Panc1 (cell line): ENCODE results near the gene MST1.

Source experiments
- POLR2AphosphoS5 ChIP-seq: IDR thresholded peaks from 2 replicates; pipeline ENCODE4 v1.6.1; 2012; ENCODE audit warnings: mild to moderate bottlenecking, low read depth, low read length, moderate library complexity
- SIN3A ChIP-seq: IDR thresholded peaks from 2 replicates; pipeline ENCODE4 v1.6.1; 2012; ENCODE audit warnings: low read depth, mild to moderate bottlenecking, low read length, moderate library complexity, borderline replicate concordance; ENCODE audit not compliant: insufficient read depth
- TF ChIP-seq, protein P1 (sequence below): fragments of 450-650 bp; IDR thresholded peaks from 2 replicates; pipeline ENCODE4 v1.5.1; 2017; ENCODE audit warnings: mild to moderate bottlenecking
- TF ChIP-seq, protein P2 (sequence below), 2 experiments: IDR thresholded peaks; 2 replicates each; pipeline ENCODE4 v1.6.1; 2011 to 2012; ENCODE audit warnings: low read depth in 2 of 2, control low read depth in 1 of 2, low read length in 1 of 2, mild to moderate bottlenecking in 1 of 2, moderate library complexity in 1 of 2; ENCODE audit not compliant: insufficient read depth in 1 of 2

DNA sequence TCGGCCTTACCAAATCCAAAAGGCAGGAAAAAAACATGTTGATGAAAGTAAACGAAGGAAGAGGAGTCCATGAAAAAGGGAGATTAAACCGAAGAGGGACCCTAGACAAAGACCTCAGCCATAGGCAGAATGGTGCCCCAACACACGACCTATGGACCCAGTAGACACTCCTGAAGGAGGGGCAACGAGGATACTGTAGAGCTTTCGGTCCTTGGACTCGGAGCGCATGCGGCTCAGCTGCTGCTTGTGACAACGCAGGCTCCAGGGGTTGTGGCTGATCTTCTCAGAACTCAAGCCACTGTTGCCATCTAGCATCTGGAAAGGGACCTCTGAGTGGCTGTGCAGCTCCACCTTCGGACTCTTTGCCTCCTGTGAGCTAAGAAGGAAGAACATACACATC, 43.3 kb upstream of the MST1 start:
- TF ChIP-seq, protein P1, sequence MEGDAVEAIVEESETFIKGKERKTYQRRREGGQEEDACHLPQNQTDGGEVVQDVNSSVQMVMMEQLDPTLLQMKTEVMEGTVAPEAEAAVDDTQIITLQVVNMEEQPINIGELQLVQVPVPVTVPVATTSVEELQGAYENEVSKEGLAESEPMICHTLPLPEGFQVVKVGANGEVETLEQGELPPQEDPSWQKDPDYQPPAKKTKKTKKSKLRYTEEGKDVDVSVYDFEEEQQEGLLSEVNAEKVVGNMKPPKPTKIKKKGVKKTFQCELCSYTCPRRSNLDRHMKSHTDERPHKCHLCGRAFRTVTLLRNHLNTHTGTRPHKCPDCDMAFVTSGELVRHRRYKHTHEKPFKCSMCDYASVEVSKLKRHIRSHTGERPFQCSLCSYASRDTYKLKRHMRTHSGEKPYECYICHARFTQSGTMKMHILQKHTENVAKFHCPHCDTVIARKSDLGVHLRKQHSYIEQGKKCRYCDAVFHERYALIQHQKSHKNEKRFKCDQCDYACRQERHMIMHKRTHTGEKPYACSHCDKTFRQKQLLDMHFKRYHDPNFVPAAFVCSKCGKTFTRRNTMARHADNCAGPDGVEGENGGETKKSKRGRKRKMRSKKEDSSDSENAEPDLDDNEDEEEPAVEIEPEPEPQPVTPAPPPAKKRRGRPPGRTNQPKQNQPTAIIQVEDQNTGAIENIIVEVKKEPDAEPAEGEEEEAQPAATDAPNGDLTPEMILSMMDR, result no peak
- TF ChIP-seq POLR2AphosphoS5 (no peak), SIN3A (no peak)
- TF ChIP-seq, protein P2, sequence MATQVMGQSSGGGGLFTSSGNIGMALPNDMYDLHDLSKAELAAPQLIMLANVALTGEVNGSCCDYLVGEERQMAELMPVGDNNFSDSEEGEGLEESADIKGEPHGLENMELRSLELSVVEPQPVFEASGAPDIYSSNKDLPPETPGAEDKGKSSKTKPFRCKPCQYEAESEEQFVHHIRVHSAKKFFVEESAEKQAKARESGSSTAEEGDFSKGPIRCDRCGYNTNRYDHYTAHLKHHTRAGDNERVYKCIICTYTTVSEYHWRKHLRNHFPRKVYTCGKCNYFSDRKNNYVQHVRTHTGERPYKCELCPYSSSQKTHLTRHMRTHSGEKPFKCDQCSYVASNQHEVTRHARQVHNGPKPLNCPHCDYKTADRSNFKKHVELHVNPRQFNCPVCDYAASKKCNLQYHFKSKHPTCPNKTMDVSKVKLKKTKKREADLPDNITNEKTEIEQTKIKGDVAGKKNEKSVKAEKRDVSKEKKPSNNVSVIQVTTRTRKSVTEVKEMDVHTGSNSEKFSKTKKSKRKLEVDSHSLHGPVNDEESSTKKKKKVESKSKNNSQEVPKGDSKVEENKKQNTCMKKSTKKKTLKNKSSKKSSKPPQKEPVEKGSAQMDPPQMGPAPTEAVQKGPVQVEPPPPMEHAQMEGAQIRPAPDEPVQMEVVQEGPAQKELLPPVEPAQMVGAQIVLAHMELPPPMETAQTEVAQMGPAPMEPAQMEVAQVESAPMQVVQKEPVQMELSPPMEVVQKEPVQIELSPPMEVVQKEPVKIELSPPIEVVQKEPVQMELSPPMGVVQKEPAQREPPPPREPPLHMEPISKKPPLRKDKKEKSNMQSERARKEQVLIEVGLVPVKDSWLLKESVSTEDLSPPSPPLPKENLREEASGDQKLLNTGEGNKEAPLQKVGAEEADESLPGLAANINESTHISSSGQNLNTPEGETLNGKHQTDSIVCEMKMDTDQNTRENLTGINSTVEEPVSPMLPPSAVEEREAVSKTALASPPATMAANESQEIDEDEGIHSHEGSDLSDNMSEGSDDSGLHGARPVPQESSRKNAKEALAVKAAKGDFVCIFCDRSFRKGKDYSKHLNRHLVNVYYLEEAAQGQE (IDR thresholded peaks at IDR 0.05; ENCODE audit: insufficient read depth in 1 of 2, low read depth in 2 of 2, low read length in 1 of 2), result no peak
